ENCODE measurements around the gene ACTN4.

The ACTN4 gene

GRCh38 chr19:38709671-38710415 lies 62.4 kb downstream of the ACTN4 start:
- no peak for DNase-seq (ENCODE audit: low read depth)

GRCh38 chr19:38710416-38710702 lies 62.9 kb downstream of the ACTN4 start:
- DNase-seq (ENCODE audit: low read depth): no peak

GRCh38 chr19:38710928-38711725 lies 63.7 kb downstream of the ACTN4 start:
- no peak for DNase-seq (ENCODE audit: low read depth)

GRCh38 chr19:38711726-38712153 lies 64.3 kb downstream of the ACTN4 start:
- peak; percentile 90 for DNase-seq (ENCODE audit: low read depth)

- no peak for DNase-seq (ENCODE audit: low read depth)
These were observed 64.8 kb downstream of the ACTN4 start for GRCh38 chr19:38712161-38712748.

GRCh38 chr19:38713227-38713649 lies 65.8 kb downstream of the ACTN4 start:
- DNase-seq (ENCODE audit: low read depth): no peak

GRCh38 chr19:38713865-38714264 lies 66.4 kb downstream of the ACTN4 start:
- no peak for DNase-seq (ENCODE audit: low read depth)

- no peak for DNase-seq (ENCODE audit: low read depth)
These were observed 66.9 kb downstream of the ACTN4 start for GRCh38 chr19:38714354-38714778.

- DNase-seq (ENCODE audit: low read depth): no peak
These were observed 68.1 kb downstream of the ACTN4 start for GRCh38 chr19:38715555-38715954.

- no peak for DNase-seq (ENCODE audit: low read depth)
These were observed 69.6 kb downstream of the ACTN4 start for GRCh38 chr19:38717051-38717450.

GRCh38 chr19:38717855-38718254 lies 70.4 kb downstream of the ACTN4 start:
- DNase-seq (ENCODE audit: low read depth): no peak

GRCh38 chr19:38718747-38719543 lies 71.5 kb downstream of the ACTN4 start:
- DNase-seq (ENCODE audit: low read depth): no peak

- no peak for DNase-seq (ENCODE audit: low read depth)
These were observed 72.5 kb downstream of the ACTN4 start for GRCh38 chr19:38719761-38720558.

- no peak for DNase-seq (ENCODE audit: low read depth)
These were observed 73.2 kb downstream of the ACTN4 start for GRCh38 chr19:38720559-38721236.

- no peak for DNase-seq (ENCODE audit: low read depth)
These were observed 74.0 kb downstream of the ACTN4 start for GRCh38 chr19:38721496-38721895.

GRCh38 chr19:38721979-38722773 lies 74.7 kb downstream of the ACTN4 start:
- DNase-seq (ENCODE audit: low read depth): no peak

- DNase-seq (ENCODE audit: low read depth): no peak
These were observed 75.6 kb downstream of the ACTN4 start for GRCh38 chr19:38722947-38723605.

- DNase-seq (ENCODE audit: low read depth): no peak
These were observed 76.1 kb downstream of the ACTN4 start for GRCh38 chr19:38723606-38723965.

- no peak for DNase-seq (ENCODE audit: low read depth)
These were observed 76.8 kb downstream of the ACTN4 start for GRCh38 chr19:38723990-38724854.

All from stromal cell of bone marrow (primary cell).